Measurements from ENCODE around the gene PGA5. TPM values are rescaled to one million over a fixed set of nuclear protein-coding genes. Genes with fewer than 3 reads are reported as not detected.

PGA5 gene
- total and polyA plus RNA-seq, 9 of the 15 experiments (the other 6 are each of a cell fraction or from before 2014, with no cell fraction given), result not detected

DNA sequence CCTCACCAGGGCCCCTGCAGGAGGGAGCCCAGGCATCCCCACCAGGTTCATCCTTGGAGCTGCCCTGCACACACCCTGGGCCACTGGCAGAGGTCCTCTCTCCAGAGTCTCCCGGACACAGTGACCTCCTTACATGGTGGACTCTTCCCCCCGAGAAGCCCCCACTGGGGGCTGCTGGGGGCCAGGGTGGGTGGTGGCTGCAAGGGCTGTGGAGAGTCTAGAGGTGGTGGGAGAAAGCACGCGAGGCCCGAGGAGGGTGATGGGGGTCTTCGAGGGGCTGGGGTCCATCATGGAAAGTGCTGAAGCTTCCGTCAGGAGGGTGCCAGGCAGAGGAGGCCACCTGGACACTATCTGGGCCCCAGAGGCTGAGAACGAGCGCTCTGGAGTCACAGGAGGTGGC is 17.6 kb downstream of the PGA5 start (continued):
- TF ChIP-seq, protein P1, sequence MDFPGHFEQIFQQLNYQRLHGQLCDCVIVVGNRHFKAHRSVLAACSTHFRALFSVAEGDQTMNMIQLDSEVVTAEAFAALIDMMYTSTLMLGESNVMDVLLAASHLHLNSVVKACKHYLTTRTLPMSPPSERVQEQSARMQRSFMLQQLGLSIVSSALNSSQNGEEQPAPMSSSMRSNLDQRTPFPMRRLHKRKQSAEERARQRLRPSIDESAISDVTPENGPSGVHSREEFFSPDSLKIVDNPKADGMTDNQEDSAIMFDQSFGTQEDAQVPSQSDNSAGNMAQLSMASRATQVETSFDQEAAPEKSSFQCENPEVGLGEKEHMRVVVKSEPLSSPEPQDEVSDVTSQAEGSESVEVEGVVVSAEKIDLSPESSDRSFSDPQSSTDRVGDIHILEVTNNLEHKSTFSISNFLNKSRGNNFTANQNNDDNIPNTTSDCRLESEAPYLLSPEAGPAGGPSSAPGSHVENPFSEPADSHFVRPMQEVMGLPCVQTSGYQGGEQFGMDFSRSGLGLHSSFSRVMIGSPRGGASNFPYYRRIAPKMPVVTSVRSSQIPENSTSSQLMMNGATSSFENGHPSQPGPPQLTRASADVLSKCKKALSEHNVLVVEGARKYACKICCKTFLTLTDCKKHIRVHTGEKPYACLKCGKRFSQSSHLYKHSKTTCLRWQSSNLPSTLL (IDR thresholded peaks at IDR 0.05), result no peak
- TF ChIP-seq NONO (IDR thresholded peaks at IDR 0.05; ENCODE audit: low read depth in 2 of 2, low read length in 1 of 2) (no peak), ZFP36 (IDR thresholded peaks at IDR 0.05; ENCODE audit: low read depth, low read length, partially characterized antibody) (no peak)
- TF ChIP-seq, protein P2, sequence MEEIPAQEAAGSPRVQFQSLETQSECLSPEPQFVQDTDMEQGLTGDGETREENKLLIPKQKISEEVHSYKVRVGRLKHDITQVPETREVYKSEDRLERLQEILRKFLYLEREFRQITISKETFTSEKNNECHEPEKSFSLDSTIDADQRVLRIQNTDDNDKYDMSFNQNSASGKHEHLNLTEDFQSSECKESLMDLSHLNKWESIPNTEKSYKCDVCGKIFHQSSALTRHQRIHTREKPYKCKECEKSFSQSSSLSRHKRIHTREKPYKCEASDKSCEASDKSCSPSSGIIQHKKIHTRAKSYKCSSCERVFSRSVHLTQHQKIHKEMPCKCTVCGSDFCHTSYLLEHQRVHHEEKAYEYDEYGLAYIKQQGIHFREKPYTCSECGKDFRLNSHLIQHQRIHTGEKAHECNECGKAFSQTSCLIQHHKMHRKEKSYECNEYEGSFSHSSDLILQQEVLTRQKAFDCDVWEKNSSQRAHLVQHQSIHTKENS (CRISPR knock-in tag; IDR thresholded peaks at IDR 0.05), result no peak

DNA sequence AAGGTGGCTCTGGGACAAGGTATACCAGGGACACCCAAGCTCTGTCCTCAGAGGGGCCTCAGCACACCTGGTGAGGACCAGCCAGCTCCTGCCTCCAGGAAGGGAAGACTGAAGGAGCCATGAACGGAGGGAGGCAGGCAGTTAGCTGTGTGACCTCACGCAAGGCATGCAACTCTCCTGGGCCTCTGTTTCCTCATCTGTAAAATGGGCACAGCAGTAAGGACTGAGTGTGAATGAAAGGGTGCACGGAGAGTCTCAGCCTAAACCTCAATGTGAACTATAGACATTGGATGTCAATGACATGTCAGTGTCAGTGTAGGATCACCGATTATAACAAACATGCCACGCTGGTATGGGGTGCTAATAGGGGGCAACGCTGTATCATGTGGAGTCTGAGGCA is 18.4 kb downstream of the PGA5 start:
- H2AFZ ChIP-seq (ENCODE audit: low read depth, low read length), result no peak overlapping the region
- H3K36me3 ChIP-seq (ENCODE audit: control insufficient read depth, insufficient read depth, low read length), result no peaks in the 10 kb centered on the region
- no TSS peak for BruUV-seq (replicated peaks)
- intact Hi-C loops (cut with micrococcal nuclease), result loop anchor here (5.0 kb wide), 2 partner anchors 43 to 73 kb away; partner anchors contain the start of genes DDB1 and TKFC
- H3K4me2 ChIP-seq (ENCODE audit: insufficient read depth, low read length), result no peak overlapping the region
- ChIA-PET CTCF (ENCODE audit: low intra/inter-chr PET ratio) (no interaction called here), POLR2A (interaction anchor here (0.6 to 1.1 kb wide), 2 partner anchors 102 to 117 kb away, joined by 3 read pairs; no protein-coding TSS in a partner anchor)
- no peaks in the 10 kb centered on the region for H3K27me3 ChIP-seq (ENCODE audit: control insufficient read depth in 2 of 2, insufficient read depth in 2 of 2, low read length in 2 of 2)
- H3K9me3 ChIP-seq (replicated peaks; ENCODE audit: control insufficient read depth, insufficient read depth, low read depth, low read length), result no peaks in the 10 kb centered on the region
- no peaks in the 10 kb centered on the region for H3K79me2 ChIP-seq (ENCODE audit: control insufficient read depth, insufficient read depth, low read length)
- peaks cover 0 to 14% of the 10 kb centered on the region in 2 experiments; a peak in 2 of 5 replicates for H3K4me1 ChIP-seq (replicated peaks in 1 of 2; ENCODE audit: control insufficient read depth in 2 of 2, insufficient read depth in 2 of 2, low read length in 2 of 2)
- FAIRE-seq (no peak), DNase-seq (ENCODE audit: extremely low read depth in 1 of 4, low spot score in 3 of 4) (peak in 1 of 4 experiments; percentile 3), ATAC-seq (no peak)
- no peaks in the 10 kb centered on the region for H4K20me1 ChIP-seq (replicated peaks; ENCODE audit: control insufficient read depth, insufficient read depth, low read length)
- 0 out of 4 replicates have a peak overlapping the region, but pooled peaks of 1 of the 2 experiments have one; percentile 19 for H3K9ac ChIP-seq (ENCODE audit: insufficient read depth in 1 of 2, low read depth in 2 of 2, low read length in 2 of 2)
- in situ Hi-C loops (cut with MboI), result loop anchor here (5.0 kb wide), 1 partner anchor 128 kb away; no protein-coding TSS in a partner anchor
- no peak overlapping the region for H3K4me3 ChIP-seq
- 69% methylated on average over 5 of the region's 6 CpGs for WGBS (ENCODE audit: insufficient coverage, low coverage, missing lambda C conversion rate)
- H3K27ac ChIP-seq (ENCODE audit: extremely low read depth, low read depth, low read length), result no peak overlapping the region
- no peaks in the 10 kb centered on the region for H3K9me1 ChIP-seq (ENCODE audit: control insufficient read depth, insufficient read depth, low read length)
- TF ChIP-seq KLF1 (tag; IDR thresholded peaks at IDR 0.05), result no peak
- no peak for TF ChIP-seq ZNF586 (CRISPR knock-in tag; conservative IDR thresholded peaks at IDR 0.05)
- no peak for TF ChIP-seq ZFP1 (CRISPR knock-in tag; IDR thresholded peaks at IDR 0.05)
- TF ChIP-seq, protein P3, sequence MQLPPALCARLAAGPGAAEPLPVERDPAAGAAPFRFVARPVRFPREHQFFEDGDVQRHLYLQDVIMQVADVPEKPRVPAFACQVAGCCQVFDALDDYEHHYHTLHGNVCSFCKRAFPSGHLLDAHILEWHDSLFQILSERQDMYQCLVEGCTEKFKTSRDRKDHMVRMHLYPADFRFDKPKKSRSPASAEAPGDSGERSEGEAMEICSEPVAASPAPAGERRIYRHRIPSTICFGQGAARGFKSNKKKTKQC (CRISPR knock-in tag; IDR thresholded peaks at IDR 0.05), result no peak
- TF ChIP-seq RFX5 (IDR thresholded peaks at IDR 0.05; ENCODE audit: low read depth, low read length), result no peak
- TF ChIP-seq, protein P4, sequence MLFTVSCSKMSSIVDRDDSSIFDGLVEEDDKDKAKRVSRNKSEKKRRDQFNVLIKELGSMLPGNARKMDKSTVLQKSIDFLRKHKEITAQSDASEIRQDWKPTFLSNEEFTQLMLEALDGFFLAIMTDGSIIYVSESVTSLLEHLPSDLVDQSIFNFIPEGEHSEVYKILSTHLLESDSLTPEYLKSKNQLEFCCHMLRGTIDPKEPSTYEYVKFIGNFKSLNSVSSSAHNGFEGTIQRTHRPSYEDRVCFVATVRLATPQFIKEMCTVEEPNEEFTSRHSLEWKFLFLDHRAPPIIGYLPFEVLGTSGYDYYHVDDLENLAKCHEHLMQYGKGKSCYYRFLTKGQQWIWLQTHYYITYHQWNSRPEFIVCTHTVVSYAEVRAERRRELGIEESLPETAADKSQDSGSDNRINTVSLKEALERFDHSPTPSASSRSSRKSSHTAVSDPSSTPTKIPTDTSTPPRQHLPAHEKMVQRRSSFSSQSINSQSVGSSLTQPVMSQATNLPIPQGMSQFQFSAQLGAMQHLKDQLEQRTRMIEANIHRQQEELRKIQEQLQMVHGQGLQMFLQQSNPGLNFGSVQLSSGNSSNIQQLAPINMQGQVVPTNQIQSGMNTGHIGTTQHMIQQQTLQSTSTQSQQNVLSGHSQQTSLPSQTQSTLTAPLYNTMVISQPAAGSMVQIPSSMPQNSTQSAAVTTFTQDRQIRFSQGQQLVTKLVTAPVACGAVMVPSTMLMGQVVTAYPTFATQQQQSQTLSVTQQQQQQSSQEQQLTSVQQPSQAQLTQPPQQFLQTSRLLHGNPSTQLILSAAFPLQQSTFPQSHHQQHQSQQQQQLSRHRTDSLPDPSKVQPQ (CRISPR knock-in tag; IDR thresholded peaks at IDR 0.05; ENCODE audit: borderline replicate concordance), result no peak
- no peak for TF ChIP-seq ZBTB8A (IDR thresholded peaks at IDR 0.05; ENCODE audit: partially characterized antibody)
- TF ChIP-seq, protein P5, sequence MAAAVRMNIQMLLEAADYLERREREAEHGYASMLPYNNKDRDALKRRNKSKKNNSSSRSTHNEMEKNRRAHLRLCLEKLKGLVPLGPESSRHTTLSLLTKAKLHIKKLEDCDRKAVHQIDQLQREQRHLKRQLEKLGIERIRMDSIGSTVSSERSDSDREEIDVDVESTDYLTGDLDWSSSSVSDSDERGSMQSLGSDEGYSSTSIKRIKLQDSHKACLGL (CRISPR knock-in tag; IDR thresholded peaks at IDR 0.05; ENCODE audit: borderline replicate concordance, poor library complexity, severe bottlenecking), result no peak

All from K562 (cell line).